ENCODE data around the gene ESRRG. TPM values are rescaled to one million over a fixed set of nuclear protein-coding genes. Genes with fewer than 3 reads are reported as not detected.

ESRRG gene
- total RNA-seq, 4 donors from 2014 or later: 0.76 to 7.0 (median 5.2) TPM

DNA sequence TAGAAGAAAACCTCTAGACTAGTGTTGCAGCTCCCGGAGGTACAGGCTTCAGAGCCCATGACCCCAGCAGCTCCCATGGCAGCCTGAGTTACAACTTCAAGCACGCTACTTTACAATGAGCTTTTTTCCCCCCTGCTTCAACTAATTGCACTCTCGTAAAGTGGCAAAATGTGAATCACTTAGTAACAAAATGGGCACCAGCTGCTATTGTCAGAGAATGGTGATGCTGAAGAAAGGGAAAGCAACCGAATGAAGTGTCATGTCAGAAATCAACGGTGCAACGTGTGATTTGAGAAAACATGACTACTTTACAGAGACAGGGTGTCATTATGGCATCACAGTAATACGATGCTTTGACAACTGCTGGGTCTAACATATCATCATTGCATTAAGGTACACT lies 40.5 kb downstream of the ESRRG start:
- intact Hi-C loops (cut with DNase I; ENCODE audit: low total_unique reads): no loop called here
- WGBS, 2 donors: 58 to 70% methylated on average over 7 of the region's 7 CpGs
- DNase-seq (ENCODE audit: low spot score in 2 of 2): no peak
- no peak overlapping the region for H3K4me3 ChIP-seq (ENCODE audit: low read depth, poor library complexity, severe bottlenecking)
- no peak for TF ChIP-seq POLR2A (IDR thresholded peaks at IDR 0.05)
- TF ChIP-seq, protein P1, sequence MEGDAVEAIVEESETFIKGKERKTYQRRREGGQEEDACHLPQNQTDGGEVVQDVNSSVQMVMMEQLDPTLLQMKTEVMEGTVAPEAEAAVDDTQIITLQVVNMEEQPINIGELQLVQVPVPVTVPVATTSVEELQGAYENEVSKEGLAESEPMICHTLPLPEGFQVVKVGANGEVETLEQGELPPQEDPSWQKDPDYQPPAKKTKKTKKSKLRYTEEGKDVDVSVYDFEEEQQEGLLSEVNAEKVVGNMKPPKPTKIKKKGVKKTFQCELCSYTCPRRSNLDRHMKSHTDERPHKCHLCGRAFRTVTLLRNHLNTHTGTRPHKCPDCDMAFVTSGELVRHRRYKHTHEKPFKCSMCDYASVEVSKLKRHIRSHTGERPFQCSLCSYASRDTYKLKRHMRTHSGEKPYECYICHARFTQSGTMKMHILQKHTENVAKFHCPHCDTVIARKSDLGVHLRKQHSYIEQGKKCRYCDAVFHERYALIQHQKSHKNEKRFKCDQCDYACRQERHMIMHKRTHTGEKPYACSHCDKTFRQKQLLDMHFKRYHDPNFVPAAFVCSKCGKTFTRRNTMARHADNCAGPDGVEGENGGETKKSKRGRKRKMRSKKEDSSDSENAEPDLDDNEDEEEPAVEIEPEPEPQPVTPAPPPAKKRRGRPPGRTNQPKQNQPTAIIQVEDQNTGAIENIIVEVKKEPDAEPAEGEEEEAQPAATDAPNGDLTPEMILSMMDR (IDR thresholded peaks at IDR 0.05): no peak

DNA sequence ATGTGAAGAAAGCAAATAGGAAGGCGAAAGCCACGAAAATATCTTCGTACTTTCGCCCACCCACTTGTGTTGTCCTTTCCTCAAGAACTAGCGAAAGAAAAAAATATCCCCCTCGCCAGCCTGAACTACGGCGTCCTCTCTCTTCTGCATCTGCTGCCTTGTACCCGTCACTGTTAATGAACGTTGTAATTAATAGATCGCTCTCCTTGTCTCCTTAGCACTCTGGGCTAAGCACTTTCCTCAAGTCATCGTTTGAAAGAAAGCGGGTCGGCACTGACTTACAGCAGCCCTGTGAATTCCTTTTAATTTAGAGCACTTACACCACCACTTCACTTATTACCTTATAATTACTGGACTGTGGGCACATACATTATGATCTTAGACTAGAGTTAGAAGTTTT lies 44.1 kb downstream of the ESRRG start:
- WGBS, 2 donors: 80% methylated on average over 14 of the region's 14 CpGs
- intact Hi-C loops (cut with DNase I; ENCODE audit: low total_unique reads): no loop called here
- DNase-seq (ENCODE audit: low spot score in 2 of 2): no peak
- TF ChIP-seq, protein P1 (IDR thresholded peaks at IDR 0.05): no peak
- no peak for TF ChIP-seq POLR2A (IDR thresholded peaks at IDR 0.05)
- H3K4me3 ChIP-seq (ENCODE audit: low read depth, poor library complexity, severe bottlenecking): no peak overlapping the region

DNA sequence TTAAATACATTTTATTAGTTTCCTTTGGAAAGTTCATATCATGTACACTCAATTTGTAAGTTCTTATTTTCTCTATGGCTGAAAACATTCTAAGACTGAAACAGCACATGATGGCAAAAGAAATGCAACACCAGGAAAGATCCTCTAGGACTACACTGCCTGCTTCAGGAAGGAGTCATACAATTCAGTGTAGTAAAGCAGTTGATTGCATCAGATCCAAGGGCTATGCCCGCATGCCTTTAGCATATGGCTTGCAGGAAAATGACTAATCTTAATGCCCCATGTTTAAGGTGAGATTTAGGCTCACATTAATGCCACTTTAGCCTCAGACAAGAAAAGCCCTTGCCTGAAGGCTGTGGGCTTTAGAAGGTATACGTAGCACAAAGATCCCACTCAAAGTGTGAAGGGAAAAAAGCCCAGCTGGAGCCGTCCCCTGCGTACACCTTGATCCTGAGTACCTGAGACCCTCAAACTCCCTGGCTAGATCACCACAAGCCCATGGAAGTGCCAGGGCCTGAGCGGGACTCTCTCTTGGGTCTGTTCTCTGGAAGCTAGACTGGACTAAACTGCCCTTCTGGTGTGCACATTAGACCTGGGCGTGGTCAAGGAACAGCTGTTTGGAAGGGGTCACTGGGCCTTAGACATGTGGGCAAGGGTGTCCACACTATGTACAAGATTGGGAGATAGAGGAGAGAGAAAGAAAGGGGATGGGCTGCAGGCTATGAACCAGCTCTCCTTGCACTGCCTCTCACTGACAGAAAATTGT lies 52.9 kb downstream of the ESRRG start:
- DNase-seq (ENCODE audit: low spot score in 2 of 2): no peak
- WGBS, 2 donors: 89 to 92% methylated on average over 6 of the region's 6 CpGs
- intact Hi-C loops (cut with DNase I; ENCODE audit: low total_unique reads): no loop called here
- H3K4me3 ChIP-seq (ENCODE audit: low read depth, poor library complexity, severe bottlenecking): no peak overlapping the region
- TF ChIP-seq, protein P1 (IDR thresholded peaks at IDR 0.05): no peak
- TF ChIP-seq POLR2A (IDR thresholded peaks at IDR 0.05): no peak

DNA sequence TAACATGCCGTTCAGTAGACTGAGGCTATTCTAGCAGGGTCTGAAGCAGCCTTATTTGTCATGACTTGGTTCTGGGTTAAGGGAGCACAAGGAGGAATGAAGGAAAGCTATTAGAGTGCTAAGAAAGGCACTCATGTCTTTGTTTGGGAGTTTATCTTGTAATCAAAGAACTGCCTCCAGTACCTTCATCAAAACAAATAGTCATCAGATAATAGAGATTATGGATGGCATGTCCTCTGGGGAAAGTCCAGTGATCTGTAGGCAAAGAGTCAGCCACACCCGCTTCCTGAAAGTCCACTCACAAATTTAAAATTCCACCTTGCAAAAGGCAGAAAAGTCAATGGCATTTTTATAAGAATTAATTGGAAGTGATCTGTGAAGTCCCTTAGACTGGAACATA lies 56.8 kb downstream of the ESRRG start:
- 87 to 90% methylated on average over 2 of the region's 2 CpGs for WGBS, 2 donors
- H3K4me3 ChIP-seq (ENCODE audit: low read depth, poor library complexity, severe bottlenecking): no peak overlapping the region
- intact Hi-C loops (cut with DNase I; ENCODE audit: low total_unique reads): no loop called here
- DNase-seq (ENCODE audit: low spot score in 2 of 2): no peak
- TF ChIP-seq, protein P1 (IDR thresholded peaks at IDR 0.05): no peak
- TF ChIP-seq POLR2A (IDR thresholded peaks at IDR 0.05): no peak

DNA sequence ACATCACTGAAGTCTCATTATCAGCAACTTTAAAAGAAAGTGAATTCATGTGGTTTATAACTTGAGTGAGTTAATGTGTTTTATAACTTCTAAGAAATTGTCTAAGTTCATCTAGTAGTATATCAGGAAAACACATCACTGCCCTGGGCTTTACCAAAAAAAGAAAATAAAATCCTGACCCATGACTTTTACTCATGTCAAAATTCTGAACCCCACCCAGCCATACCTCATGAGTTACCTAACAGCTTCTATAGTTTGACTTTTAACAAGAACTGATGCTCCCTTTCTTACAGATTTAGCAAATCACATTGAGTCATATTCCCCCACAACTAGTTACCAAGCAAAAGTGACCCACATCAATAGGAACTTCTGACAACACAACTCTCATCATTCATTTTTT lies 57.4 kb downstream of the ESRRG start:
- no peak for TF ChIP-seq POLR2A (IDR thresholded peaks at IDR 0.05)
- TF ChIP-seq, protein P1 (IDR thresholded peaks at IDR 0.05): no peak
- no peak overlapping the region for H3K4me3 ChIP-seq (ENCODE audit: low read depth, poor library complexity, severe bottlenecking)
- no peak for DNase-seq (ENCODE audit: low spot score in 2 of 2)
- intact Hi-C loops (cut with DNase I; ENCODE audit: low total_unique reads): no loop called here

DNA sequence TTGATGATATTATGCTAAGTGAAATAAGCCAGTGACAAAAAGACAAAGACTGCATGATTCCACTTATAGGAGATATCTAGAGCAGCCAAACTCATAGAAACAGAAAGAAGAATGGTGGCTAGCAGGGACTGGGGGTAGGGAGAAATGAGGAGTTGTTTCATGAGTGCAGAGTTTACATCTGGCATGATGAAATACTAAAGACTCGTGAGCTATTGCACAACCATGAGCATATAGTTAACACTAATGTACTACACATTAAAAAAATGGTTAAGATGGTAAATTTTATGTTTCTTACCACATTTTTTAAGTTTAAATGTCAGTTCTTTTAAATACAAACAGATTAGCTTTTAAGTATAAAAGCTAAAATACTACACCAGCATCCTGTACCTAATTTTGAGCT lies 57.8 kb downstream of the ESRRG start:
- TF ChIP-seq POLR2A (IDR thresholded peaks at IDR 0.05): no peak
- TF ChIP-seq, protein P1 (IDR thresholded peaks at IDR 0.05): no peak
- WGBS, 2 donors: 34 to 38% methylated on average over 1 of the region's 1 CpG
- no peak overlapping the region for H3K4me3 ChIP-seq (ENCODE audit: low read depth, poor library complexity, severe bottlenecking)
- intact Hi-C loops (cut with DNase I; ENCODE audit: low total_unique reads): no loop called here
- no peak for DNase-seq (ENCODE audit: low spot score in 2 of 2)

Data from lower leg skin (tissue), 4 donors.